OCI-LY1 (cell line): ENCODE measurements around the gene SGCD.

ENCODE experiments used
- H2AFZ ChIP-seq: fragments of 200-600 bp; sonication (generic), shearing (Covaris generic); 2 replicates; pipeline ENCODE4 v1.6.0; 2014; ENCODE audit warnings: antibody characterized with exemption, mild to moderate bottlenecking, low read length
- H3F3A ChIP-seq: fragments of 200-600 bp; sonication (generic), shearing (Covaris generic); 2 replicates; pipeline ENCODE4 v1.6.0; 2014; ENCODE audit warnings: mild to moderate bottlenecking, antibody characterized with exemption, low read length, moderate library complexity; ENCODE audit not compliant: insufficient read depth
- H3K27ac ChIP-seq: fragments of 200-600 bp; sonication (generic); 2 replicates; pipeline ENCODE4 v1.5.1; 2014; ENCODE audit warnings: low read length, mixed run types, mild to moderate bottlenecking, low read depth; ENCODE audit not compliant: poor library complexity, severe bottlenecking
- H3K27me3 ChIP-seq: fragments of 200-600 bp; sonication (generic); 2 replicates; pipeline ENCODE4 v1.6.0; 2014; ENCODE audit warnings: antibody characterized with exemption, mild to moderate bottlenecking, low read length, moderate library complexity; ENCODE audit not compliant: insufficient read depth
- H3K36me3 ChIP-seq: fragments of 200-600 bp; sonication (generic); 2 replicates; pipeline ENCODE4 v1.6.1; 2014; ENCODE audit warnings: mild to moderate bottlenecking, antibody characterized with exemption, low read length, moderate library complexity, mixed read lengths; ENCODE audit not compliant: insufficient read depth
- H3K4me1 ChIP-seq: fragments of 200-600 bp; sonication (generic); 2 replicates; pipeline ENCODE4 v1.5.1; 2014; ENCODE audit warnings: mild to moderate bottlenecking, low read length, moderate library complexity; ENCODE audit not compliant: insufficient read depth, severe bottlenecking
- H3K4me2 ChIP-seq: fragments of 200-600 bp; sonication (generic), shearing (Covaris generic); 2 replicates; pipeline ENCODE4 v1.6.1; 2014; ENCODE audit warnings: low read length
- H3K4me3 ChIP-seq: fragments of 200-600 bp; sonication (generic); 2 replicates; pipeline ENCODE4 v1.5.1; 2014; ENCODE audit warnings: low read length, low read depth, mild to moderate bottlenecking, mixed read lengths; ENCODE audit not compliant: poor library complexity, severe bottlenecking
- H3K79me2 ChIP-seq: fragments of 200-600 bp; shearing (Covaris generic); 2 replicates; pipeline ENCODE4 v1.6.1; 2016; ENCODE audit warnings: mixed run types, low read length, mixed read lengths; ENCODE audit not compliant: insufficient read depth
- H3K9ac ChIP-seq: fragments of 200-600 bp; sonication (generic), shearing (Covaris generic); 2 replicates; pipeline ENCODE4 v1.6.1; 2014; ENCODE audit warnings: mild to moderate bottlenecking, low read length, mixed read lengths
- H3K9me2 ChIP-seq: fragments of 200-600 bp; sonication (generic), shearing (Covaris generic); 2 replicates; pipeline ENCODE4 v1.6.1; 2014; ENCODE audit warnings: low read depth, mild to moderate bottlenecking, low read length, mixed read lengths
- H3K9me3 ChIP-seq: fragments of 200-600 bp; shearing (Covaris generic); 2 replicates; pipeline ENCODE4 v1.6.1; 2014; ENCODE audit warnings: low read length, mixed read lengths
- H4K20me1 ChIP-seq: fragments of 200-600 bp; sonication (generic), shearing (Covaris generic); 2 replicates; pipeline ENCODE4 v1.6.0; 2016; ENCODE audit warnings: mild to moderate bottlenecking, low read length; ENCODE audit not compliant: insufficient read depth
- EZH2 ChIP-seq: fragments of 200-600 bp; sonication (generic), shearing (Covaris generic); IDR thresholded peaks from 2 replicates; pipeline ENCODE4 v1.8.0; 2017; ENCODE audit warnings: borderline replicate concordance, mixed run types, mild to moderate bottlenecking, antibody characterized with exemption, low read length, moderate library complexity, mixed read lengths
- TF ChIP-seq, protein P1 (sequence below): fragments of 200-600 bp; sonication (generic), shearing (Covaris generic); IDR thresholded peaks from 2 replicates; pipeline ENCODE4 v1.5.1; 2017; ENCODE audit warnings: mild to moderate bottlenecking, antibody characterized with exemption, low read length, moderate library complexity, mixed read lengths

The SGCD gene

DNA sequence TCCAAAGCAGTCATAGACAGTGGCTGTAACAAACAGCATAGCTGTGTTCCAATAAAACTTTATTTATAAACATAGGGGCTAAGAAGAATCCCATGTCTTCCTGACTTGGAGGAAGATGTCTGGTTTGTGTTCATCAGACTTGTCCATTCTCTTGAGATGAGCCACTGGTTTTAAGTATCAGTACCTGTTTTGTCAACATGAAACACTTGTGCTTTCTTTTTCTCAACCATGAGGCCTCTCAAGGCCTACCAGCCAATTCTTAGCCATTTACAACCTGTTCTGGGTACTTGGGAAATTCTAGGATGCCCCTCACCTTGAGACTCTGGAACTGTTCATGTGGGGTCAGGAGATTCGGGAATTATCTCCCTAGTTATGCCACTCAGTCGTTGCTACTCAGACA, 368.8 kb downstream of the SGCD start:
- Histone ChIP-seq H4K20me1 (no peaks in the 10 kb centered on the region), H3K4me2 (no peak overlapping the region), H3K27ac (no peak overlapping the region), H3K27me3 (no peaks in the 10 kb centered on the region), H3F3A (no peaks in the 10 kb centered on the region), H3K9ac (no peak overlapping the region), H2AFZ (no peak overlapping the region), H3K9me2 (no peaks in the 10 kb centered on the region), H3K36me3 (no peaks in the 10 kb centered on the region), H3K4me1 (no peaks in the 10 kb centered on the region), H3K4me3 (no peak overlapping the region), H3K9me3 (no peaks in the 10 kb centered on the region), H3K79me2 (no peaks in the 10 kb centered on the region)
- TF ChIP-seq EZH2, result no peak
- TF ChIP-seq, protein P1, sequence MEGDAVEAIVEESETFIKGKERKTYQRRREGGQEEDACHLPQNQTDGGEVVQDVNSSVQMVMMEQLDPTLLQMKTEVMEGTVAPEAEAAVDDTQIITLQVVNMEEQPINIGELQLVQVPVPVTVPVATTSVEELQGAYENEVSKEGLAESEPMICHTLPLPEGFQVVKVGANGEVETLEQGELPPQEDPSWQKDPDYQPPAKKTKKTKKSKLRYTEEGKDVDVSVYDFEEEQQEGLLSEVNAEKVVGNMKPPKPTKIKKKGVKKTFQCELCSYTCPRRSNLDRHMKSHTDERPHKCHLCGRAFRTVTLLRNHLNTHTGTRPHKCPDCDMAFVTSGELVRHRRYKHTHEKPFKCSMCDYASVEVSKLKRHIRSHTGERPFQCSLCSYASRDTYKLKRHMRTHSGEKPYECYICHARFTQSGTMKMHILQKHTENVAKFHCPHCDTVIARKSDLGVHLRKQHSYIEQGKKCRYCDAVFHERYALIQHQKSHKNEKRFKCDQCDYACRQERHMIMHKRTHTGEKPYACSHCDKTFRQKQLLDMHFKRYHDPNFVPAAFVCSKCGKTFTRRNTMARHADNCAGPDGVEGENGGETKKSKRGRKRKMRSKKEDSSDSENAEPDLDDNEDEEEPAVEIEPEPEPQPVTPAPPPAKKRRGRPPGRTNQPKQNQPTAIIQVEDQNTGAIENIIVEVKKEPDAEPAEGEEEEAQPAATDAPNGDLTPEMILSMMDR, result no peak

DNA sequence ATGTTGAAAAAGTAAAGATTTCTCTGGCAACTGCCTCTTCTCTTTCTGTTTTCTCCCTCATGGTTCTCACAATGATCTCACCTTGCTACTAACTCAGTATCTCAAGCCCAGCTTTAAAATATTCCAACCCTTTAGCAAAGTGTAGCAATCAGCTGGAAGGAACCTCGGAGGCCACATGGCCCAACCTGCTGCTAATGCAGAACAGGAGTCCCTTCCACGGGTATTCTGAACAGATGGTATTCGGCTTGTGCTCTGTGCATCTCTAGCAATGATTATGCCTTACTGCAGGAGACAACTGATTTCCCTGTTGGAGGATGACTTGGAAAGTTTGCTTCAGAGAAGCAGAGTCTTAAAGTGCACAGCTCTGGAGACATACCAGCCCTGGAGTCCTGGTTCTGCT, 371.4 kb downstream of the SGCD start:
- Histone ChIP-seq H3K36me3 (no peaks in the 10 kb centered on the region), H3K4me1 (no peaks in the 10 kb centered on the region), H3F3A (no peaks in the 10 kb centered on the region), H3K79me2 (no peaks in the 10 kb centered on the region), H3K27me3 (no peaks in the 10 kb centered on the region), H3K27ac (no peak overlapping the region), H4K20me1 (no peaks in the 10 kb centered on the region), H3K9ac (no peak overlapping the region), H3K9me3 (no peaks in the 10 kb centered on the region), H3K4me2 (no peak overlapping the region), H3K9me2 (no peaks in the 10 kb centered on the region), H3K4me3 (no peak overlapping the region), H2AFZ (no peak overlapping the region)
- TF ChIP-seq, protein P1, result no peak
- no peak for TF ChIP-seq EZH2

DNA sequence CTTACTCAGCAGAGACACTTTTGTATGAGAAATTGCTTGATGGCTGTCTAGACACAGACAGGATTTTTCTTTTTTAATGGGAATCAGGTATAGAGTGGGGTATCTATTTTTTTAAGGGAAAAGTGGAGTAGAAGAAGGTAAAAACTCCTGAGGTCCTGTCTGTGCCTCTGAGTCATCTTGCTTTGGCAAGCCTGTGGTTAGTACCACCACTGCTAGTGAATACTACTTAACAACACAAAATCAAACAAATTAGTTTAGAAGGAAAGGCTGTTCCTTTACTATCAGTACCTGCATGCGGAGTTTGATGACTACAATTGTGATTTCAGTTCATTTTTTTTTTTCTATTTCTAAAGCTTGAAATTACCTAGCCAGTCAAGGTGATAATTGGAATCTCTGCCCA, 372.2 kb downstream of the SGCD start:
- no peaks in the 10 kb centered on the region for H4K20me1 ChIP-seq
- H3K4me1 ChIP-seq, result no peaks in the 10 kb centered on the region
- H3K9ac ChIP-seq, result no peak overlapping the region
- no peak overlapping the region for H3K4me2 ChIP-seq
- H3K27me3 ChIP-seq, result no peaks in the 10 kb centered on the region
- H3K79me2 ChIP-seq, result no peaks in the 10 kb centered on the region
- no peak overlapping the region for H3K4me3 ChIP-seq
- no peak overlapping the region for H3K27ac ChIP-seq
- no peaks in the 10 kb centered on the region for H3K9me2 ChIP-seq
- H2AFZ ChIP-seq, result no peak overlapping the region
- H3F3A ChIP-seq, result no peaks in the 10 kb centered on the region
- TF ChIP-seq, protein P1, result no peak
- no peak for TF ChIP-seq EZH2
- no peaks in the 10 kb centered on the region for H3K36me3 ChIP-seq
- no peaks in the 10 kb centered on the region for H3K9me3 ChIP-seq
